H9 (cell line): ENCODE data around the gene TMEM175. TPM values are rescaled to one million over a fixed set of nuclear protein-coding genes. Genes with fewer than 3 reads are reported as not detected.
A peak's percentile ranks its signal among the peaks of the same experiment; 100 is the strongest.

ENCODE experiments used
- DNase-seq: peaks from one replicate; pipeline ENCODE4 v3.0.0-alpha.2; 2017
- H2AFZ ChIP-seq: one replicate; pipeline ENCODE4 v1.6.1; 2013; ENCODE audit warnings: mild to moderate bottlenecking, low read length, control low read depth, moderate library complexity
- H2AK5ac ChIP-seq: 2 replicates; pipeline ENCODE4 v1.6.1; 2013; ENCODE audit warnings: low read length, control low read depth, mixed read lengths; ENCODE audit not compliant: insufficient read length
- H2BK120ac ChIP-seq: one replicate; pipeline ENCODE4 v1.6.1; 2013; ENCODE audit warnings: low read depth, mild to moderate bottlenecking, low read length, control low read depth, inconsistent platforms; ENCODE audit not compliant: poor library complexity, severe bottlenecking
- H2BK12ac ChIP-seq: 2 replicates; pipeline ENCODE4 v1.6.1; 2013; ENCODE audit warnings: low read length, control low read depth, mixed read lengths, low read depth; ENCODE audit not compliant: insufficient read length
- H2BK15ac ChIP-seq: 2 replicates; pipeline ENCODE4 v1.6.1; 2013; ENCODE audit warnings: low read depth, low read length, control low read depth
- H2BK20ac ChIP-seq: one replicate; pipeline ENCODE4 v1.6.1; 2013; ENCODE audit warnings: low read depth, mild to moderate bottlenecking, low read length, control low read depth, inconsistent platforms; ENCODE audit not compliant: poor library complexity, severe bottlenecking
- H2BK5ac ChIP-seq: 2 replicates; pipeline ENCODE4 v1.6.1; 2013; ENCODE audit warnings: low read length, control low read depth, mixed read lengths; ENCODE audit not compliant: insufficient read length
- H3K14ac ChIP-seq: 2 replicates; pipeline ENCODE4 v1.6.1; 2013; ENCODE audit warnings: low read length, control low read depth; ENCODE audit not compliant: insufficient read depth
- H3K18ac ChIP-seq: 2 replicates; pipeline ENCODE4 v1.6.1; 2013; ENCODE audit warnings: low read depth, mild to moderate bottlenecking, mixed read lengths, low read length, control low read depth; ENCODE audit not compliant: insufficient read length
- H3K23ac ChIP-seq: 2 replicates; pipeline ENCODE4 v1.6.1; 2013; ENCODE audit warnings: low read length, control low read depth, mixed read lengths, low read depth; ENCODE audit not compliant: insufficient read length
- H3K23me2 ChIP-seq: 2 replicates; pipeline ENCODE4 v1.6.1; 2013; ENCODE audit warnings: low read depth, mild to moderate bottlenecking, mixed read lengths, low read length, control low read depth; ENCODE audit not compliant: insufficient read length, poor library complexity, severe bottlenecking
- H3K27ac ChIP-seq: 2 replicates; pipeline ENCODE4 v1.5.1; 2013; ENCODE audit warnings: low read length, control low read depth, mixed read lengths, low read depth; ENCODE audit not compliant: insufficient read length
- H3K27me3 ChIP-seq: 2 replicates; pipeline ENCODE4 v1.6.1; 2013; ENCODE audit warnings: low read length, control low read depth, inconsistent platforms; ENCODE audit not compliant: insufficient read depth
- H3K4ac ChIP-seq: 2 replicates; pipeline ENCODE4 v1.6.1; 2013; ENCODE audit warnings: low read depth, mild to moderate bottlenecking, control low read depth, inconsistent platforms, low read length, moderate library complexity
- H3K4me1 ChIP-seq: 2 replicates; pipeline ENCODE4 v1.6.1; 2013; ENCODE audit warnings: low read length, control low read depth, inconsistent platforms; ENCODE audit not compliant: insufficient read depth
- H3K4me2 ChIP-seq: 2 replicates; pipeline ENCODE4 v1.6.1; 2013; ENCODE audit warnings: low read length, control low read depth, mixed read lengths; ENCODE audit not compliant: insufficient read length, insufficient read depth
- H3K56ac ChIP-seq: 2 replicates; pipeline ENCODE4 v1.6.1; 2013; ENCODE audit warnings: low read depth, mild to moderate bottlenecking, mixed read lengths, low read length, control low read depth; ENCODE audit not compliant: insufficient read length
- H3K79me1 ChIP-seq: 2 replicates; pipeline ENCODE4 v1.6.1; 2013; ENCODE audit warnings: low read depth, mild to moderate bottlenecking, moderate library complexity, low read length, control low read depth, inconsistent platforms; ENCODE audit not compliant: insufficient read depth, poor library complexity, severe bottlenecking
- H3K79me2 ChIP-seq: 2 replicates; pipeline ENCODE4 v1.6.1; 2013; ENCODE audit warnings: low read length, control low read depth, inconsistent platforms; ENCODE audit not compliant: insufficient read depth
- H3K9ac ChIP-seq: 2 replicates; pipeline ENCODE4 v1.6.1; 2013; ENCODE audit warnings: low read length, control low read depth, mixed read lengths; ENCODE audit not compliant: insufficient read length; ENCODE audit errors: extremely low read depth
- H3K9me3 ChIP-seq: one replicate; pipeline ENCODE4 v1.6.1; 2013; ENCODE audit warnings: low read depth, low read length, inconsistent platforms; ENCODE audit not compliant: control insufficient read depth
- H3T11ph ChIP-seq: one replicate; pipeline ENCODE4 v1.6.1; 2013; ENCODE audit warnings: mild to moderate bottlenecking, low read length, control low read depth, inconsistent platforms
- H4K20me1 ChIP-seq: one replicate; pipeline ENCODE4 v1.6.1; 2013; ENCODE audit not compliant: control insufficient read depth, insufficient read length, insufficient read depth
- H4K5ac ChIP-seq: 2 replicates; pipeline ENCODE4 v1.6.1; 2013; ENCODE audit warnings: low read depth, mild to moderate bottlenecking, mixed read lengths, low read length, control low read depth; ENCODE audit not compliant: insufficient read length
- H4K8ac ChIP-seq: replicated peaks from 2 replicates; pipeline ENCODE4 v1.6.1; 2013; ENCODE audit warnings: low read length, control low read depth, mixed read lengths, low read depth; ENCODE audit not compliant: insufficient read length
- H4K91ac ChIP-seq: 2 replicates; pipeline ENCODE4 v1.6.1; 2013; ENCODE audit warnings: low read depth, mild to moderate bottlenecking, moderate library complexity, mixed read lengths, low read length, control low read depth; ENCODE audit not compliant: insufficient read length
- H3K27ac Mint-ChIP-seq, 3 experiments: 2 replicates in 2 of 3; 3 replicates in 1 of 3; pipeline ENCODE4 v1.8.0; 2020 to 2021; ENCODE audit warnings: mixed read lengths in 3 of 3, mild to moderate bottlenecking in 1 of 3, moderate library complexity in 1 of 3
- H3K27me3 Mint-ChIP-seq: 2 replicates; pipeline ENCODE4 v1.8.0; 2021; ENCODE audit warnings: low read depth, mild to moderate bottlenecking, moderate library complexity, mixed read lengths
- H3K36me3 Mint-ChIP-seq, 3 experiments: 2 replicates in 2 of 3; 3 replicates in 1 of 3; pipeline ENCODE4 v1.8.0; 2020 to 2021; ENCODE audit warnings: low read depth in 3 of 3, mixed read lengths in 3 of 3; ENCODE audit not compliant: insufficient read depth in 1 of 3
- H3K4me1 Mint-ChIP-seq, 2 experiments: 2 replicates each; pipeline ENCODE4 v1.8.0; 2020; ENCODE audit warnings: mixed read lengths in 2 of 2
- H3K4me3 Mint-ChIP-seq, 2 experiments: 2 replicates in 1 of 2; 3 replicates in 1 of 2; pipeline ENCODE4 v1.8.0; 2020 to 2021; ENCODE audit warnings: mild to moderate bottlenecking in 2 of 2, mixed read lengths in 2 of 2, moderate library complexity in 1 of 2
- H3K9me3 Mint-ChIP-seq, 2 experiments: 2 replicates in 1 of 2; 3 replicates in 1 of 2; pipeline ENCODE4 v1.8.0; 2020; ENCODE audit warnings: mild to moderate bottlenecking in 2 of 2, mixed read lengths in 2 of 2, moderate library complexity in 1 of 2
- CTCF ChIP-seq: fragments of 200-600 bp; sonication (generic); conservative IDR thresholded peaks from 3 replicates; pipeline ENCODE4 v1.8.0; 2021; ENCODE audit warnings: antibody characterized with exemption, mild to moderate bottlenecking
- WGBS: extraction: QIAGEN DNeasy Blood & Tissue Kit; methylation state at CpG from one replicate; pipeline ENCODE4 v1.1.7; 2013; ENCODE audit warnings: missing lambda C conversion rate, low lambda C conversion rate, mixed read lengths; ENCODE audit not compliant: insufficient read length; ENCODE audit errors: extremely low coverage; 5-methylcytosine and 5-hydroxymethylcytosine counted together
- total RNA-seq: library from RNA; stranded (reverse); gene quantifications from 2 replicates; pipeline ENCODE4 v1.2.1, GENCODE V29; 2021

Gene TMEM175
- total RNA-seq, 1 experiment from 2014 or later, result 6.4 TPM

- Histone ChIP-seq H2BK20ac (no peak overlapping the region), H2AFZ (no peak overlapping the region), H3K79me1 (no peaks in the 10 kb centered on the region), H3K27me3 (peaks cover 20% of the 10 kb centered on the region; the same call in 1 of the 2 replicates), H2BK120ac (no peak overlapping the region), H2BK15ac (no peak overlapping the region), H2BK5ac (no peak overlapping the region), H3K4me2 (no peak overlapping the region), H2AK5ac (no peak overlapping the region), H3K14ac (no peak overlapping the region; the same call in 1 of the 2 replicates), H3K56ac (no peak overlapping the region), H2BK12ac (no peak overlapping the region), H3K79me2 (no peaks in the 10 kb centered on the region), H3K9me3 (no peaks in the 10 kb centered on the region), H3K9ac (no peak overlapping the region), H3K18ac (no peak overlapping the region), H4K20me1 (no peaks in the 10 kb centered on the region), H3K23ac (no peak overlapping the region), H3K4me1 (no peaks in the 10 kb centered on the region), H3K4ac (no peak overlapping the region), H4K91ac (no peak overlapping the region), H3K27ac (no peak overlapping the region), H3T11ph (no peak overlapping the region), H3K23me2 (peaks cover 3% of the 10 kb centered on the region), H4K8ac (no peak overlapping the region), H4K5ac (no peak overlapping the region)
- H3K27me3 Mint-ChIP-seq, result peaks cover 50% of the 10 kb centered on the region
- WGBS, result no CpG with 5 or more reads among the region's 23 CpGs
- H3K9me3 Mint-ChIP-seq, result peaks cover 0 to 2% of the 10 kb centered on the region in 2 experiments; a peak in 1 of 5 replicates
- H3K4me1 Mint-ChIP-seq, result 0 out of 4 replicates have a peak, but pooled peaks cover 0 to 2% of the 10 kb centered on the region in 2 experiments
- no peak overlapping the region; a peak in 1 of 5 replicates for H3K4me3 Mint-ChIP-seq
- H3K27ac Mint-ChIP-seq, result 0 out of 7 replicates have a peak overlapping the region, but pooled peaks of 1 of the 3 experiments have one; percentile 23
- H3K36me3 Mint-ChIP-seq, result no peaks in the 10 kb centered on the region
- 0 out of 3 replicates have a peak, but pooled peaks have one; percentile 26 for TF ChIP-seq CTCF
- no peak for DNase-seq
Measured at GRCh38 chr4:995311-996026, 63.2 kb downstream of the TMEM175 start.
